Heart left ventricle (tissue), 16 donors: ENCODE data around the gene FTO. TPM values are rescaled to one million over a fixed set of nuclear protein-coding genes. Genes with fewer than 3 reads are reported as not detected.

Experiments
- ATAC-seq, 4 donors: fragments of 200-7000 bp; cut with Tn5 transposase; one replicate each; pipeline ENCODE4 v1.9.1; 2020 to 2022; ENCODE audit warnings: moderate library complexity in 4 of 4, mild to moderate bottlenecking in 3 of 4, moderate number of reproducible peaks in 1 of 4
- DNase-seq, 5 donors: peaks; one replicate each; pipeline ENCODE4 v3.0.0-alpha.2; 2020
- H3K27ac ChIP-seq, 12 donors: fragments of 200-600 bp; sonication (generic) in 4 of 12; one replicate each; pipeline versions ENCODE4 v1.5.0 to v1.8.0; 2016 to 2022; ENCODE audit warnings: mild to moderate bottlenecking in 2 of 12
- H3K27me3 ChIP-seq, 9 donors: fragments of 200-600 bp; sonication (generic) in 2 of 9; one replicate each; pipeline versions ENCODE4 v1.5.1 to v1.8.0; 2016 to 2022; ENCODE audit warnings: mild to moderate bottlenecking in 3 of 9
- H3K36me3 ChIP-seq, 9 donors: fragments of 200-600 bp; sonication (generic) in 2 of 9; one replicate each; pipeline versions ENCODE4 v1.5.0 to v1.8.0; 2018 to 2022; ENCODE audit warnings: mild to moderate bottlenecking in 2 of 9
- H3K4me1 ChIP-seq, 12 donors: fragments of 200-600 bp; sonication (generic) in 4 of 12; one replicate each; pipeline versions ENCODE4 v1.5.0 to v1.8.0; 2016 to 2022; ENCODE audit warnings: mild to moderate bottlenecking in 3 of 12
- H3K4me3 ChIP-seq, 12 donors: fragments of 200-600 bp; sonication (generic) in 4 of 12; one replicate each; pipeline versions ENCODE4 v1.5.0 to v1.8.0; 2017 to 2022; ENCODE audit warnings: mild to moderate bottlenecking in 9 of 12, moderate library complexity in 4 of 12
- H3K9me3 ChIP-seq, 12 donors: fragments of 200-600 bp; sonication (generic) in 4 of 12; one replicate each; pipeline versions ENCODE4 v1.5.0 to v1.8.0; 2016 to 2022; ENCODE audit warnings: mild to moderate bottlenecking in 1 of 12
- POLR2A ChIP-seq, 2 donors: fragments of 450-650 bp; IDR thresholded peaks; one replicate each; pipeline ENCODE4 v1.6.1; 2017; ENCODE audit warnings: antibody characterized with exemption in 2 of 2, mild to moderate bottlenecking in 2 of 2, moderate library complexity in 2 of 2
- WGBS, 4 donors: extraction: QIAGEN DNeasy Blood & Tissue Kit in 2 of 4; methylation state at CpG; one replicate each; pipeline versions ENCODE4 v1.1.5 to v1.1.7; 2013 to 2018; 5-methylcytosine and 5-hydroxymethylcytosine counted together
- intact Hi-C, 10 donors: fragments of 100-400 bp; cut with DNase I; formaldehyde crosslinking; loops; one replicate each; pipeline versions ENCODE4 v1.11.1 to v1.14.2; 2022
- polyA plus RNA-seq, 2 donors: library from polyadenylated mRNA; stranded (reverse); fragments of 200-250 nt; gene quantifications; one replicate each; pipeline ENCODE4 v1.2.3, GENCODE V29; 2013
- total RNA-seq, 9 donors: library from RNA; depleted of rRNA in 2 of 9; stranded (reverse); fragments of >200 nt in 2 of 9; fragmentation: NEBNext Ultra II Directional in 3 of 9; extraction: Animal tissue kit (Norgen Biotek cat#: 25700) in 3 of 9; gene quantifications; one replicate each; pipeline versions ENCODE4 v1.1.0 to v1.2.4, GENCODE V29; 2016 to 2023
- TF ChIP-seq, protein P1 (sequence below), 12 donors: fragments of 200-600 bp; sonication (generic) in 4 of 12; IDR thresholded peaks; one replicate each; pipeline versions ENCODE4 v1.5.0 to v1.8.0; 2018 to 2022; ENCODE audit warnings: antibody characterized with exemption in 12 of 12, mild to moderate bottlenecking in 5 of 12
- donor health status: ischemic (EF 13 %, LVEDD 7.1; RV severe dilation, severe dysfunction).
- donor health status: healthy with polysubstance abuse.
- donor health status: DM: no; HTN: yes; CAD: no.
- donor health status: DM: no; HTN: no; CAD: no.
- donor health status: ischemic (EF 25% LVEDD 6.9; RV normal size, moderate dysfunction).
- donor health status: ischemic (EF 25% LVEDD 5.7; RV mildly dilated, moderate dysfunction).
- donor health status: healthy.
- donor health status: DM: yes; HTN: yes; CAD: no.
- donor health status: ischemic (EF 35%, LVEDD 5.7; RV mildly dilated, moderate dysfunction).
- donor health status: nonischemic (EF 11% LVEDD 7.7; RV severe dilation, severe dysfunction).
- donor health status: DM: yes; HTN: yes; CAD: no.
- donor health status: PGD.
- donor health status: ischemic (EF 29% LVEDD 5.4; RV normal size, mild dysfunction).
- donor health status: nonischemic (EF 23%, LVEDD 6.1; RV moderate dilation, normal function).

The FTO gene
- total and polyA plus RNA-seq, 11 donors = 11.8 to 105 (median 86.8) TPM

DNA sequence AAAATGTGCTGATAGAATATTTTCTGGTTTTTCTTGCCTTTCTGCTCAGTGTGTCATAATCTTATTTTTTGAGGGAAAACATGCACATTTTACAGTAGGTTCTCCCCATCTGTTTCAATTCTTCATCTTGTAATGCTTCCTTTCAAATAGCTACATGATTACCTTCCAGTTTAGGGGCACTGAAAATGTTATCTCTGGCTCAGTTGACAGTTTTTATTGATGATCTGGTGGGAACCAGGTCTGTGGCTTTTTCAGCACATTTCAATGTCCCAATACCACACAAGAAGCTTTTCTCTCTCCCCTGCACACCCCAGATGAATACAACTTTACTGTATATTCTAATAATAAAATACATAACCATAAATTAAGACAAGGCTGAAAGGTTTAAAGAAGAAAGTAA is 36.5 kb downstream of the FTO start:
- intact Hi-C loops = no loop called here
- no peaks in the 10 kb centered on the region for H3K36me3 ChIP-seq
- DNase-seq (no peak), ATAC-seq (no peak)
- no peak overlapping the region for H3K27ac ChIP-seq
- peaks cover 0 to 54% (median 15%) of the 10 kb centered on the region in 12 donors for H3K4me1 ChIP-seq
- H3K27me3 ChIP-seq = no peaks in the 10 kb centered on the region
- no peak overlapping the region for H3K4me3 ChIP-seq
- TF ChIP-seq, protein P1, sequence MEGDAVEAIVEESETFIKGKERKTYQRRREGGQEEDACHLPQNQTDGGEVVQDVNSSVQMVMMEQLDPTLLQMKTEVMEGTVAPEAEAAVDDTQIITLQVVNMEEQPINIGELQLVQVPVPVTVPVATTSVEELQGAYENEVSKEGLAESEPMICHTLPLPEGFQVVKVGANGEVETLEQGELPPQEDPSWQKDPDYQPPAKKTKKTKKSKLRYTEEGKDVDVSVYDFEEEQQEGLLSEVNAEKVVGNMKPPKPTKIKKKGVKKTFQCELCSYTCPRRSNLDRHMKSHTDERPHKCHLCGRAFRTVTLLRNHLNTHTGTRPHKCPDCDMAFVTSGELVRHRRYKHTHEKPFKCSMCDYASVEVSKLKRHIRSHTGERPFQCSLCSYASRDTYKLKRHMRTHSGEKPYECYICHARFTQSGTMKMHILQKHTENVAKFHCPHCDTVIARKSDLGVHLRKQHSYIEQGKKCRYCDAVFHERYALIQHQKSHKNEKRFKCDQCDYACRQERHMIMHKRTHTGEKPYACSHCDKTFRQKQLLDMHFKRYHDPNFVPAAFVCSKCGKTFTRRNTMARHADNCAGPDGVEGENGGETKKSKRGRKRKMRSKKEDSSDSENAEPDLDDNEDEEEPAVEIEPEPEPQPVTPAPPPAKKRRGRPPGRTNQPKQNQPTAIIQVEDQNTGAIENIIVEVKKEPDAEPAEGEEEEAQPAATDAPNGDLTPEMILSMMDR (IDR thresholded peaks at IDR 0.05) = no peak
- no peak for TF ChIP-seq POLR2A (IDR thresholded peaks at IDR 0.05)
- no peaks in the 10 kb centered on the region for H3K9me3 ChIP-seq

DNA sequence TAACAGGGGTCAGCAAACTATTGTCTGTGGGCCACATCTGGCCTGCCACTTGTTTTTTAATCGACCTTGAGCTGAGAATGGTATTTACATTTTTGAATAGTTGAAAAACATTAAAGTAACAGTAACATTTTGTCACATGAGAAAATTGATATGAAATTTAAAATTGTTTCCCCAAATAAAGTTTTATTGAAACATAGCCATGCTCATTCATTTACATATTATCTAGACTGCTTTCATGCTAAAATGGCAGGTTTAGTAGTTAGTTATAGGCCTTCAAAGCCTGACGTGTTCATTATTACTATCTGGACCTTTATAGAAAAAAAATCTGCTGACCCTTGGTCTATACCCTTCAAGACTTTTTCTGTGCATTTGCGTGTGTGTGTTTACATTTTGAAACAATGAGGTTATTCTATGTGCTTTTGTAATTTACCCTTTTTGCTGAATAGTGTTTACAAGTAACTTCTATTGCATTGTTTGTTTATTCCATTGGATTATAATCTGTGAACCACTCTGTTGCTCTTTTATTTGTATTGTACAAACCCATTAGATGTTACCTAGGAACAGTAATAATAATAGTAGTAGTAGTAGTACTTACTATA is 37.1 kb downstream of the FTO start:
- peaks cover 0 to 54% (median 20%) of the 10 kb centered on the region in 12 donors for H3K4me1 ChIP-seq
- 77 to 81% (median 80%) methylated on average over 3 of the region's 3 CpGs for WGBS, 4 donors
- intact Hi-C loops = no loop called here
- H3K36me3 ChIP-seq = no peaks in the 10 kb centered on the region
- H3K27ac ChIP-seq = no peak overlapping the region
- no peak for DNase-seq
- no peaks in the 10 kb centered on the region for H3K27me3 ChIP-seq
- H3K4me3 ChIP-seq = no peak overlapping the region
- H3K9me3 ChIP-seq = no peaks in the 10 kb centered on the region
- TF ChIP-seq POLR2A (IDR thresholded peaks at IDR 0.05) = no peak
- TF ChIP-seq, protein P1 (IDR thresholded peaks at IDR 0.05) = no peak
- ATAC-seq = no peak

DNA sequence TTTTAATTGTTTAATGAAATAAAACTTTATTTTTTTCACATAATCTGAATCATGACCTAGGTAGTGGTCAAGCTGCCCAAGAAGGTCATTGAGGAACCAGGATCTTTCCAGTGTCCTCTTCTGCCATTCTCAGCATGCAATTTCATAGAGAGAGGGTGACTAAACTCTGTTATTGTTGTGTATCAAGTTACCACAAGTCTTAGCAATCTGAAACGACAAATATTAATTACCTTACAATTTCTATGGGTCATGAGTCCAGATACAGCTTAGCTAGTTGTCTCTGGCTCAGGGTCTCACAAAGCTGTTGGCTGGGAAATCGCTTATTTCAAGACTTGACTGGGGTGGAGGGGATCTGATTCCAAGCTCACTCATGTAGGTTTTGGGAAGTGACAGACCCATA is 37.6 kb downstream of the FTO start:
- WGBS, 4 donors = 92 to 100% (median 95%) methylated on average over 2 of the region's 2 CpGs
- TF ChIP-seq, protein P1 (IDR thresholded peaks at IDR 0.05) = no peak
- no peak for TF ChIP-seq POLR2A (IDR thresholded peaks at IDR 0.05)
- H3K36me3 ChIP-seq = no peaks in the 10 kb centered on the region
- no peaks in the 10 kb centered on the region for H3K27me3 ChIP-seq
- DNase-seq (no peak), ATAC-seq (no peak)
- intact Hi-C loops = no loop called here
- H3K4me1 ChIP-seq = peaks cover 0 to 52% (median 21%) of the 10 kb centered on the region in 12 donors
- H3K27ac ChIP-seq = no peak overlapping the region
- H3K4me3 ChIP-seq = no peak overlapping the region
- H3K9me3 ChIP-seq = no peaks in the 10 kb centered on the region

DNA sequence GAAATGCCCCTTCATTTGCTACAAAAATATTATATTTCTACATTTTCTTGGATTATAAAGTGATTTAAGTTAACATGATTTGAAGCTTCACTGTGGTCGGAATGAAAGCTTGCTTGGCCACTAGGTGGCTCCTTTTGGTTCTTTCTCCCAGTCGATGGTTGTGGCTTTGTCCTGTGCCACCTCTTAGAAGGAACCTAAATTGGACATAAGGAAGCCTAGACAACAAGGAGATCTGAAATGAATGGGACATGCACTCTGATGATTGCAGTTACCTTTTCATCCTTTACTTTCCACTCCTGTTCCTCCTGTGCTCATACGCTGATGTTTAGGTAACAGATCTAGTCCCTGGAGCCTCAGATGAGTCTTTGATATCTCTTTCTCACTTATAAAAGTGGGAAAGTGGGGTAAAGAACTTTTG is 39.2 kb downstream of the FTO start:
- 75 to 79% (median 77%) methylated on average over 3 of the region's 3 CpGs for WGBS, 4 donors
- TF ChIP-seq, protein P1 (IDR thresholded peaks at IDR 0.05) = peak; percentile 18 to 58 (median 44)
- no peak for TF ChIP-seq POLR2A (IDR thresholded peaks at IDR 0.05)

More for the DNA sequence above, 39.2 kb downstream of the FTO start:
- H3K9me3 ChIP-seq = peaks cover 0 to 9% (median 0%) of the 10 kb centered on the region in 12 donors
- intact Hi-C loops = no loop called here
- H3K27me3 ChIP-seq = no peaks in the 10 kb centered on the region
- no peak overlapping the region for H3K27ac ChIP-seq
- no peaks in the 10 kb centered on the region for H3K36me3 ChIP-seq
- no peak for ATAC-seq
- no peak overlapping the region for H3K4me3 ChIP-seq
- DNase-seq = no peak
- peaks cover 0 to 46% (median 21%) of the 10 kb centered on the region in 12 donors for H3K4me1 ChIP-seq
